ENCODE results near the gene CCNB1. TPM values are rescaled to one million over a fixed set of nuclear protein-coding genes. Genes with fewer than 3 reads are reported as not detected.
"Not testable (repeated sequence)": the region's sequence is repeated elsewhere in the genome, so short reads cannot be mapped to it uniquely, and the experiment has no call there.

The CCNB1 gene
- total and polyA plus RNA-seq, 4 donors, result 1.5 to 4.6 (median 1.8) TPM

- ATAC-seq (ENCODE audit: low FRiP score) (no peak), DNase-seq (no peak)
- no peaks in the 10 kb centered on the region for H3K36me3 ChIP-seq (ENCODE audit: control insufficient read depth in 1 of 2, insufficient read depth in 2 of 2, low read length in 1 of 2)
- peak overlapping the region; percentile 6 to 40 for H3K4me3 ChIP-seq (ENCODE audit: low read length in 2 of 2)
- intact Hi-C loops (cut with DNase I), result loop anchor here in 1 of 2 donors (10.0 kb wide), 2 partner anchors 47 to 167 kb away; partner anchors contain the start of gene CCDC125
- H3K27ac ChIP-seq (ENCODE audit: low read depth in 1 of 2, low read length in 2 of 2), result no peak overlapping the region
- 0 to 1% methylated on average over 11 of the region's 11 CpGs for WGBS, 2 donors
- no peaks in the 10 kb centered on the region for H3K9me3 ChIP-seq (ENCODE audit: control insufficient read depth, low read length)
- H3K4me1 ChIP-seq (ENCODE audit: control insufficient read depth in 1 of 2, insufficient read depth in 2 of 2, low read length in 2 of 2), result no peaks in the 10 kb centered on the region
- no peaks in the 10 kb centered on the region for H3K27me3 ChIP-seq (ENCODE audit: control insufficient read depth in 1 of 2, insufficient read depth in 2 of 2, low read length in 1 of 2)
These were observed 524 bp downstream of the CCNB1 start for GRCh38 chr5:69167493-69167855.

GRCh38 chr5:69167929-69168328, 979 bp downstream of the CCNB1 start:
- H3K4me1 ChIP-seq (ENCODE audit: control insufficient read depth in 1 of 2, insufficient read depth in 2 of 2, low read length in 2 of 2), result no peaks in the 10 kb centered on the region
- 27 to 30% methylated on average over 8 of the region's 8 CpGs for WGBS, 2 donors
- H3K27ac ChIP-seq (ENCODE audit: low read depth in 1 of 2, low read length in 2 of 2), result no peak overlapping the region
- intact Hi-C loops (cut with DNase I), result loop anchor here in 1 of 2 donors (10.0 kb wide), 2 partner anchors 47 to 167 kb away; partner anchors contain the start of gene CCDC125
- no peak overlapping the region for H3K4me3 ChIP-seq (ENCODE audit: low read length in 2 of 2)
- no peak for ATAC-seq (ENCODE audit: low FRiP score)
- no peaks in the 10 kb centered on the region for H3K9me3 ChIP-seq (ENCODE audit: control insufficient read depth, low read length)
- no peak for DNase-seq
- H3K36me3 ChIP-seq (ENCODE audit: control insufficient read depth in 1 of 2, insufficient read depth in 2 of 2, low read length in 1 of 2), result no peaks in the 10 kb centered on the region
- no peaks in the 10 kb centered on the region for H3K27me3 ChIP-seq (ENCODE audit: control insufficient read depth in 1 of 2, insufficient read depth in 2 of 2, low read length in 1 of 2)

GRCh38 chr5:69170495-69170894, 3.5 kb downstream of the CCNB1 start:
- ATAC-seq (ENCODE audit: low FRiP score) (no peak), DNase-seq (no peak)
- Histone ChIP-seq H3K4me3 (ENCODE audit: low read length in 2 of 2) (no peak overlapping the region), H3K36me3 (ENCODE audit: control insufficient read depth in 1 of 2, insufficient read depth in 2 of 2, low read length in 1 of 2) (no peaks in the 10 kb centered on the region), H3K27me3 (ENCODE audit: control insufficient read depth in 1 of 2, insufficient read depth in 2 of 2, low read length in 1 of 2) (no peaks in the 10 kb centered on the region), H3K27ac (ENCODE audit: low read depth in 1 of 2, low read length in 2 of 2) (no peak overlapping the region), H3K4me1 (ENCODE audit: control insufficient read depth in 1 of 2, insufficient read depth in 2 of 2, low read length in 2 of 2) (no peaks in the 10 kb centered on the region), H3K9me3 (ENCODE audit: control insufficient read depth, low read length) (no peaks in the 10 kb centered on the region)
- intact Hi-C loops (cut with DNase I), result no loop called here
- 95 to 96% methylated on average over 1 of the region's 1 CpG for WGBS, 2 donors

- Histone ChIP-seq H3K9me3 (ENCODE audit: control insufficient read depth, low read length) (no peaks in the 10 kb centered on the region), H3K36me3 (ENCODE audit: control insufficient read depth in 1 of 2, insufficient read depth in 2 of 2, low read length in 1 of 2) (no peaks in the 10 kb centered on the region), H3K4me1 (ENCODE audit: control insufficient read depth in 1 of 2, insufficient read depth in 2 of 2, low read length in 2 of 2) (no peaks in the 10 kb centered on the region), H3K4me3 (ENCODE audit: low read length in 2 of 2) (no peak overlapping the region), H3K27ac (ENCODE audit: low read depth in 1 of 2, low read length in 2 of 2) (no peak overlapping the region), H3K27me3 (ENCODE audit: control insufficient read depth in 1 of 2, insufficient read depth in 2 of 2, low read length in 1 of 2) (no peaks in the 10 kb centered on the region)
- DNase-seq, result no peak
- intact Hi-C loops (cut with DNase I), result no loop called here
- no peak for ATAC-seq (ENCODE audit: low FRiP score)
- 94 to 99% methylated on average over 3 of the region's 3 CpGs for WGBS, 2 donors
These were observed 4.0 kb downstream of the CCNB1 start for GRCh38 chr5:69170969-69171368.

- H3K9me3 ChIP-seq (ENCODE audit: control insufficient read depth, low read length); H3K4me3 ChIP-seq (ENCODE audit: low read length in 2 of 2); DNase-seq; H3K27me3 ChIP-seq (ENCODE audit: control insufficient read depth in 1 of 2, insufficient read depth in 2 of 2, low read length in 1 of 2); H3K27ac ChIP-seq (ENCODE audit: low read depth in 1 of 2, low read length in 2 of 2); H3K36me3 ChIP-seq (ENCODE audit: control insufficient read depth in 1 of 2, insufficient read depth in 2 of 2, low read length in 1 of 2); intact Hi-C loops (cut with DNase I); ATAC-seq (ENCODE audit: low FRiP score); H3K4me1 ChIP-seq (ENCODE audit: control insufficient read depth in 1 of 2, insufficient read depth in 2 of 2, low read length in 2 of 2): not testable (repeated sequence)
- WGBS, 2 donors, result 91% methylated on average over 15 of the region's 15 CpGs
These were observed 14.8 kb downstream of the CCNB1 start for GRCh38 chr5:69181659-69182293.

GRCh38 chr5:69184621-69185020, 17.7 kb downstream of the CCNB1 start:
- no peak for DNase-seq
- WGBS, 2 donors, result 50 to 72% methylated on average over 1 of the region's 1 CpG
- intact Hi-C loops (cut with DNase I), result no loop called here

GRCh38 chr5:69187342-69187741, 20.4 kb downstream of the CCNB1 start:
- Histone ChIP-seq H3K4me3 (ENCODE audit: low read length in 2 of 2) (no peak overlapping the region), H3K36me3 (ENCODE audit: control insufficient read depth in 1 of 2, insufficient read depth in 2 of 2, low read length in 1 of 2) (no peaks in the 10 kb centered on the region), H3K27me3 (ENCODE audit: control insufficient read depth in 1 of 2, insufficient read depth in 2 of 2, low read length in 1 of 2) (no peaks in the 10 kb centered on the region), H3K4me1 (ENCODE audit: control insufficient read depth in 1 of 2, insufficient read depth in 2 of 2, low read length in 2 of 2) (peaks cover 0 to 2% of the 10 kb centered on the region in 2 donors), H3K27ac (ENCODE audit: low read depth in 1 of 2, low read length in 2 of 2) (no peak overlapping the region), H3K9me3 (ENCODE audit: control insufficient read depth, low read length) (no peaks in the 10 kb centered on the region)
- WGBS, 2 donors, result 90% methylated on average over 2 of the region's 2 CpGs
- intact Hi-C loops (cut with DNase I), result no loop called here
- ATAC-seq (ENCODE audit: low FRiP score) (no peak), DNase-seq (no peak)

More at GRCh38 chr5:69184621-69185020, 17.7 kb downstream of the CCNB1 start:
- Histone ChIP-seq H3K4me3 (ENCODE audit: low read length in 2 of 2) (no peak overlapping the region), H3K4me1 (ENCODE audit: control insufficient read depth in 1 of 2, insufficient read depth in 2 of 2, low read length in 2 of 2) (peaks cover 0 to 2% of the 10 kb centered on the region in 2 donors), H3K36me3 (ENCODE audit: control insufficient read depth in 1 of 2, insufficient read depth in 2 of 2, low read length in 1 of 2) (no peaks in the 10 kb centered on the region), H3K9me3 (ENCODE audit: control insufficient read depth, low read length) (no peaks in the 10 kb centered on the region), H3K27ac (ENCODE audit: low read depth in 1 of 2, low read length in 2 of 2) (no peak overlapping the region), H3K27me3 (ENCODE audit: control insufficient read depth in 1 of 2, insufficient read depth in 2 of 2, low read length in 1 of 2) (no peaks in the 10 kb centered on the region)
- no peak for ATAC-seq (ENCODE audit: low FRiP score)

- DNase-seq (no peak), ATAC-seq (ENCODE audit: low FRiP score) (no peak)
- no peaks in the 10 kb centered on the region for H3K27me3 ChIP-seq (ENCODE audit: control insufficient read depth in 1 of 2, insufficient read depth in 2 of 2, low read length in 1 of 2)
- peak overlapping the region; percentile 50 to 72 for H3K4me3 ChIP-seq (ENCODE audit: low read length in 2 of 2)
- intact Hi-C loops (cut with DNase I), result no loop called here
- H3K36me3 ChIP-seq (ENCODE audit: control insufficient read depth in 1 of 2, insufficient read depth in 2 of 2, low read length in 1 of 2), result no peaks in the 10 kb centered on the region
- H3K9me3 ChIP-seq (ENCODE audit: control insufficient read depth, low read length), result no peaks in the 10 kb centered on the region
- H3K4me1 ChIP-seq (ENCODE audit: control insufficient read depth in 1 of 2, insufficient read depth in 2 of 2, low read length in 2 of 2), result peaks cover 0 to 2% of the 10 kb centered on the region in 2 donors
- WGBS, 2 donors, result 5 to 8% methylated on average over 8 of the region's 8 CpGs
- H3K27ac ChIP-seq (ENCODE audit: low read depth in 1 of 2, low read length in 2 of 2), result no peak overlapping the region
These were observed 21.8 kb downstream of the CCNB1 start for GRCh38 chr5:69188811-69189161.

Data from aorta (tissue), 5 donors.